SIG-M5 treated with dmso at 0.1 percent for 504 hours (cell line): Measurements from ENCODE around the gene IFNGR2.
"Not testable (repeated sequence)": the region's sequence is repeated elsewhere in the genome, so short reads cannot be mapped to it uniquely, and the experiment has no call there.

Experiments used
- DNase-seq: peaks from one replicate; lab custom pipeline; 2025; ENCODE audit not compliant: unreplicated experiment; lab: John Stamatoyannopoulos, UW

Gene IFNGR2

DNA sequence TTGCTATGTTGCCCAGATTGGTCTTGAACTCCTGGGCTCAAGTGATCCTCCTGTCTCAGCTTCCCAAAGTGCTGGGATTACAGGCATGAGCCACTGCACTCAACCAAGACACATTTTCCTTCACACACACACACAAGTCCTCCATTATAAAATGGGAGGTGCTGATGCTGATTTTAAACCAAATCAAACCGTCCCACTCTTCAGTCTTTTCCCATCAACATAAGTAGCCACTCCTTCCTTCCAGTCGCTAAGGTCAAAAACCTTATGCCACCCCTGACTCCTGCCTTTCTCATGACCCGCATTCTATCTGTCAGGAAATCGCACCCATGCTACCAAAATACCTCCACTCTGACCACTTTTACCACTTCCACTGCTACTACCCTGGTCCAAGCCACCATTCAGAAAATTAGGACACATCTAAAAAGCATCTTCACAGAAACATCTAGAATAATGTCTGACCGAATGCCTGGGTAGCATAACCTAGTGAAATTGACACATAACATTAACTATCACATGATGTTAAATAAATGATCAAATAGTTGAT is 28.0 kb upstream of the IFNGR2 start:
- DNase-seq, result no peak

DNA sequence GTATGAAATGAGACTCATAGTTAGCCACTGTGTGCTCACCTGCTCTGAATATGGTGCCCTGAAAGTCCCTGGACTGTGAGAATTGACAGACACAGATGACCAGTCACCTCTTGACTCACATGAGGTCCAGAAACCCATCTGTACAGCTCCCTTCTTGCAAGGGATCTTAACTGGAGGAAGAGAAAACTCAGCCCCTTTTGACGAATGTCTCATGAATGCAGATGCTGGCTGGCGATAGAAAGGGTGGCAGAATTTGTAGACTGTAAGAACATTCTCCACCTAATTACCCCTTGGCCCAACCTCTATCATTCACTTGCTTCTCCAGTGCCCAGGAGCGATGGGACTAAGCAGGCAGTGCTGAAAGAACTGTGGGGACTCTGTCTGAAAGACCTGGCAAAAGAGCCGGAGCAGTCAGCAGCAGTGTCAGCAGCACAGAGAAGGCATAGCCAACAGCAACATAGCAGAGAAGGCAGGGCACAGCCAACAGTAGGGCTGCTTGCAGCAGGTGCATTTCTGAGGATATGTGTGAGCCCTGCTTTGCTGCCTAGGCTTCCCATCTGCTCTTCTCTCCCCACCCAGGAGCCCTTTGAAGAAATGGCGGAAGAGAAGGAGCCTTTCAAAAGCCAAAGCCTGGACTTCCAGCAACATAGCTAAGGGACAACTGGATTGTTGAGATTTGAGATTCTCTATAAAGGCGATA is 25.8 kb upstream of the IFNGR2 start:
- DNase-seq, result no peak

DNA sequence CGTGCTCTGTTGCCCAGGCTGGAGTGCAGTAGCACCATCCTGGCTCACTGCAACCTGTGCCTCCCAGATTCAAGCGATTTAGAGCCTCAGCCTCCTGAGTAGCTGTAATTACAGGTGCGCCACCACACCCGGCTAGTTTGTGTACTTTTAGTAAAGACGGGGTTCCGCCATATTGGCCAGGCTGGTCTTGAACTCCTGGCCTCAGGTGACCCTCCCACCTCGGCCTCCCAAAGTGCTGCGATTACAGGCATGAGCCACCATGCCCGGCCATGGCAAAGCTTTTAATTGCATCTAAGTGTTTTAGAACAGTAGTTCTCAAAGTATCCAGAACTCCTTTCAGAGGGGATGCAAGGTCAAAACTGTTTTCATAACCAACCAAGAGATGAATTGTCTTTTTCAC is 25.1 kb upstream of the IFNGR2 start:
- DNase-seq, result no peak

DNA sequence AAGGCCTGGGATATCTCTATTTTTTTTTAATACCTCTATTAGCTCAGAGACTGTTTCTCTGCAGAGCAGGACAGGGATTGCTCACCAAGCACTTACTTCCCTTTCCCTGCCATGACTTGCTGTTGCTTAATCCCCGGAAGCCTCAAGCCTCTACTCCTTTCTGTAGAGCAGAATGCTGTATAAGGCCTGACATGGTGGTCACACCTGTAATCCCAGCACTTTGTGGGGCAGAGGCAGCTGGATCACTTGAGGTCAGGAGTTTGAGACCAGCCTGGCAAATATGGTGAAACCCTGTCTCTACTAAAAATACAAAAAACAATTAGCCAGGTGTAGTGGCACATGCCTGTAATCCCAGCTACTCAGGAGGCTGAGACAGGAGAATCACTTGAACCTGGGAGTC is 23.3 kb upstream of the IFNGR2 start:
- peak; percentile 94 for DNase-seq

DNA sequence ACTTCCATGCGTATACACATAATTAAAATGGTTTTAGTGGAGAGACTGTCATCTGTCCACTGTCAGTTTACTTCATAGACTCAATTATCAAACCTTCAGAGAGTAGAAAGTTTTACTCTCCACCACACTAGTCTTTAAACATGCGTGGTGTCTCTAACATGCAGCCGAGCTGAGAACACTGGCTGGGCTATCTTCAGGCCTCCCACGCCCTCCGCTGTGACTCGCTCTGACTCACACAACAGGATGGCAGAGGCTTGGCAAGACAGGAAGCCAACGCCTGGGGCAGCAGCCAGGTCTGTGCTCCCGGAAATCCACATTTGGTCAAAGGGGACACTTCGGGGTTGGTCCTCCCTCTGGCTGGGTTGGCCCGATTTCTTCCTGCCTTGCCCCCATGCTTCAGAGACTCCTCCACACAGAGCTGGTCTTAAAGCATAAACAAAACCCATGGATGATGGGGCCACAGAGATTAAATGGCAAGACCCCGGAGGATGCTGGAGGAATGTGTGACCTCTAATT is 22.7 kb upstream of the IFNGR2 start:
- DNase-seq, result peak; percentile 93

DNA sequence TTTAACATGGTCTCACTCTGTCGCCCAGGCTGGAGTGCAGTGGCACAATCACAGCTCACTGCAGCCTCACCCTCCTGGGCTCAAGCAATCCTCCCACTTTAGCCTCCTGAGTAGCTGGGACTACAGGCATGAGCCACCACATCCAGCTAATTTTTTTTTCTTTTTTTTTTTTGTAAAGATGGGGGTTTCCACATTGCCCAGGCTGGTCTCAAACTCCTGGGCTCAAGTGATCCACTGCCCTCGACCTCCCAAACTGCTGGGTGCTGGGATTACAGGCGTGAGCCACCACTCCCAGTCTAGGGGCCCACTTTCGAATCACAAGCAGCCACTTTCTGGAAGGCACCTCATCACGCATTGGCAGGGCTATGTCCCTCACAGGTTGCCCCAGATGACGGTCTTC is 21.8 kb upstream of the IFNGR2 start:
- DNase-seq, result not testable (repeated sequence)

DNA sequence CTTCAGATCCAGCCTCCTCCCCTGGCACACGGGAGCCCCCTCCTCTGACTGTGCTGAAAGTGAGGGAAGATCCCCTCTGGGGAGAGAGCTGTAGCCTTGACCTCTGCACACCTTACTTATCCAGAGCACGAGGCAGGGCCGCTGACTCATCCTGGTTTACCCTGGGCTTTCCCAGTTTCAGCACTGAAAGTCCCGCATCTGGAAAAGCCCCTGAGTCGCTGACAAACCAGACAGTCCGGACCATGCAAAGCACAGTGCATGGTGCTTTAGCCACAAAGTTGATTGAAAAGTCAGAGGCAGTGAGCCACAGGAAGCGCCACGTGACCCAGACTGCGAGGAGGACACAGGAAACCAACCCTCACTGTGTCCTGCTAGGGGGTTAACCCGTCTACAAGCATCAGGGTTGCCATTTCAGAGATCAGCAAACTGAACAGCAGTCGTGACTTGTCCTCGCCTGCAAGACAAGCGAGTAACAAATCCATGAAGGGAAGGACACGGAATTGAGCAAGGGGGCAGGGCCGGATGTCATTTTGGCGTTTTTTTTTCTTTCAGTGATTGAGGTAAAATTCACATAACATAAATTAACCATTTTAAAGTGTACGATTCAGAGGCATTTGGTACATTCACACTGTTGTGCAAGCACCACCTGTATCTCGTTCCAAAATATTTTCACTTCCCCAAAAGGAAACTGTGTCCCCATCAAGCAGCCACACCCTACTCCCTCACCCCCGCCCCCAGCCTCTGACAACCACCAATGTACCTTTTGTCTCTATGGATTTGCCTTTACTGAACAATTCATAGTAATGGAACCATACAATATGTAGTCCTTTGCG is 19.9 kb upstream of the IFNGR2 start:
- DNase-seq, result peak; percentile 96

DNA sequence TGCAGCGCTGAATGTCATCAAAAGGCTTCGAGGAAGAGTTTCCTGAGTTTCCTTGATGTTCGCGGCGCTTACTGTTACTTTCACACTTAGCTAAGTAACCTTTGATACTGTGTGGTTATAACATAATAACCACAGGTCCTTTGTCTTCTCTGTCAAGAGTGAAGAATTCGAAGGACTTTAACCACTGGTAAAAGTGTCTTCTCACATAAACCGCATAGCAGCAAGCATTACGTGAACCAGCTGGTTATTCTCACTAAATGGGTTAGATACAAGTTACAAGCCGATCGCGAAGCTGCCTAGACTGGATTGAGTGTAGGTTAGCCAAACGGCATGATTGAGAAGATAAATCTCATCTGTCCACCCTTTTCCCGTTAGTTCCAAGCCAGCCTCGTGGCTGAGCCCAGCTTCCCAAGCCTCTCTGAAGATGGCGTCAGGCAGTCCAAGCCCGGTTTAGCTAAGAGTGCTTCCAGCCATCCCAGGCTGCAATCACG is 18.3 kb upstream of the IFNGR2 start:
- DNase-seq, result no peak

DNA sequence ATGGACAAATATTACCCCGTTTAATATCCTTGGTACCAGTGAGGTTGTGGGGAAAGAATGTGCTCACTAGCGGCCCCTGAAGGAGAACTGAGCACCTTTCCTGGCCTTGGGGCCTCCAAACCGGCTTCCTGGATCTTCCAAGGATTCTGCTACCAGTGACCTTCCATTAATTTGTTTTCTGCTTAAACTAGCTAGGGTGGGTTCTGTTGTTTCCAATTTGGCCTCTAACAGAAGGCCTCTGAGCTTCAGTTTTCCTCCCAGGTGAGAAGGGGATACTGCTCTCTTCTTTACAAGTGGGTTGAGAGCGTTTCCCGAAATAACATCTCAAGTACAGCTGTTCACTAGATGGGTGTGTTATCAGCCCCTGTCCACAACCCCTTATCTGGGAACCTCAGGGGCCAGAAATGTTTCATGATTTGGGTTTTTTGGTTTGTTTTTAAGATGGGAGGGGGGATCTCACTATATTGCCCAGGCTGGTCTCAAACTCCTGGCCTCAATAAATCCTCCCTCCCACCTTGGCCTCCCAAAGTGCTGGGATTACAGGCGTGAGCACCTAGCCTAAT is 16.9 kb upstream of the IFNGR2 start:
- DNase-seq, result no peak

DNA sequence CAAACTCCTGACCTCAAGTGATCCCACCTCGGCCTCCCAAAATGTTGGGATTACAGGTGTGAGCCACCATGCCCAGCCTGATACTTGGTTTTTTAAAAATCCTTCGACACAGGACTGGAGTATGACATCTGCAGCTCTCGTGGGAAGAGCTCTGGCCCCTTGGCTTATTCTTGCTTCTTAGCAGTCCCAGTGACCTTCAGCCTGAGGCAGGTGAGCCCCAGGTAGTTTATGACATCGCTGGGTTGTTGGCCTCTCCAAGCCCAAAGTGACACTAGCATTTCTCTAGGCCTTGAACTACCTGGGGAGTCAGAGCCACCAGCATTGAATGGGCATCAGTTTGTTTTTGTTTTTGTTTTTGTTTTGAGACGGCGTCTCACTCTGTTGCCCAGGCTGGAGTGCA is 15.9 kb upstream of the IFNGR2 start:
- no peak for DNase-seq

DNA sequence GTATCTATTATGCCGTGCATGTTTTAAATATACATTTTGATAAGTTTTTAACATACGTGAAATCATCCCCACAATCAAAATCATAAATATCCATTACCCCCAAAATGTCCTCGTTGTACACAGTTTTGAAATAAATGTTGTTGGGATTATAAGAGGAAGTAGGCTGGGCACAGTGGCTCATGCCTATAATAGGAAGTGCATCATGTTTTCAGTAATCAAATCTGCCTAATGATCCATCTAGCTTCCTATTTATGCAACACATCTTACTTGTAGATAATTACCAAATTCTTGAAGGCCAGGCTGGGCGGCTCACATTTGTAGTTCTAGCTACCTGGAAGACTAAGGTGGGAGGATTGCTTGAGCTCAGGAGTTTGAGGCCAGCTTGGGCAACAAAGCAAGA is 15.0 kb upstream of the IFNGR2 start:
- peak; percentile 85 for DNase-seq

DNA sequence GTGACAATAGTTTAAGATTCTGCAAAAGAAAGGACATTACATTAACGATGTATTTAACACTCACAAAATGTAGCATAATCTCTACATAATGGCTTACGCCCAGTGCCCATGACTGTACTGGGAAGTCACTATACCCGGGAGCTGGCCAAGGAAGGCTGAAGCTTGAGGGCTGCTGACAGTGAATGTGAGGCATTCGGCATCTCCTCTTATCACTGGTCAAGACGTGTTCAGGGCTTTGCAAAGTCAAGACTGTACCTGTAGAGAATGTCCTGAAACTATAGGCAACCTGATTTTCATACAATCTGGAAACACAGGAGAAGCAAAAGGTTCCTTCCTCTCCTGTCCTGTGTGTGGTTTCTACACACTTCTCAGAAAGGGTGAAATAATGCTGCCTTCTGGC is 12.7 kb upstream of the IFNGR2 start:
- no peak for DNase-seq

DNA sequence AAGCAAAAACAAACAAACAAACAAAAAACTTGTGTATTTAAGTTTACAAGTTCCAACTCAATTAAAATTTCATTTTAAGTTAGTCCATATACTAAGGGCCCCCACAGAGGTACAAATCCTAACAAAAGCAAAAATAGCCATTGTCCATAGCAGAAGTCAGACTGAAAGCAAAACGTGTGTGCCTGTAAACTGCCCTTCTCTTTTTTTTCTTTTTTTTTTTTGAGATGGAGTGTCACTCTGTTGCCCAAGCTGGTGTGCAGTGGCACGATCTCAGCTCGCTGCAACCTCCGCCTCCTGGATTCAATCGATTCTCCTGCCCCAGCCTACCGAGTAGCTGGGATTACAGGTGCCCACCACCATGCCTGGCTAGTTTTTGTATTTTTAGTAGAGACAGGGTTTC is 11.6 kb upstream of the IFNGR2 start:
- DNase-seq, result peak; percentile 9

DNA sequence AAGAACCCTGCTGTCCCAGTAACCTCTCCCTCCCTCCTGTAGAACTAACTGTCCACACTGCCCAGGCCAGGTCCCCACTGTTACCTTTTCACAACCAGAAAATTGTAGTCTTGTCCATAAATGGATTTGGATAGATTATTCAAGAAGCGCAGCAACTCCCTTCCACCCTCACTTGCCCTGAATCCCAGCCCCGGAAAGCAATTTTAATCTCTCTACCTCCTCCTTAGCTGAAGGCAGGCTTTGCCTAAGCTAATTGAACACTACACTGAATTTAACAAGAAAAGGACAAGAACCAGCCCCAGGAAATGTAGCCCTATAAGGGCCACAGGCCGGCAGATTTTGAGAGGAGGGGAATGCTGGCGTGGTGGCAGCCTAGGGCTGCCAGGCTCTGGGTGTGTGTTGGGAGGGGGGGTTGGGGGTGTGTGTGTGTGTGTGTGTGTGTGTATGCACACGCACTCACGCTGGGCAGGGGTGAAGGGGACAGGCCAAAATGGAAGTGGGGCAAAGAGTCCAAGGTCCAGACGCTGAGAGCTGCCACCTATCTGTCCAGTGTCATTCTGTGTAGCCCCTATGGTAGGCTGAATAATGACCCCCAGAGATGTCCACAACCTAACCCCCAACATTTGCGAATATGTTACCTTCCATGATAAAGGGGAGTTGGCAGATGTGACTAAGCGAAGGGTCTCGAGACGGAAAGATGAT is 10.8 kb upstream of the IFNGR2 start:
- no peak for DNase-seq

DNA sequence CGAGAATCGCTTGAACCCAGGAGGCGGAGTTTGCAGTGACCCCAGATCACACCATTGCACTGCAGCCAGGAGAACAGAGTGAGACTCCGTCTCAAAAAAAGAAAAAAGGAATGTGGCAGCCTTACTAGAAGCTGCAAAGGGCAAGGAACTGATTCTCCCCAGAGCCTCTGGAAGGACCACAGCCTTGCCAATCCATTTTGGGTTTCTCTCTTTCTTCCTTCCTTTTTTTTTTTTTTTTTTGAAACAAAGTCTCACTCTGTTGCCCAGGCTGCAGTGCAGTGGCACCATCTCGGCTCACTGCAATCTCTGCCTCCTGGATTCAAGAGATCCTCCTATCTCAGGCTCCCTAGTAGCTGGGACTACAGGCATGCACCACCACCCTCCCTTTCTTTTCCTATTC is 9.9 kb upstream of the IFNGR2 start:
- peak; percentile 39 for DNase-seq

DNA sequence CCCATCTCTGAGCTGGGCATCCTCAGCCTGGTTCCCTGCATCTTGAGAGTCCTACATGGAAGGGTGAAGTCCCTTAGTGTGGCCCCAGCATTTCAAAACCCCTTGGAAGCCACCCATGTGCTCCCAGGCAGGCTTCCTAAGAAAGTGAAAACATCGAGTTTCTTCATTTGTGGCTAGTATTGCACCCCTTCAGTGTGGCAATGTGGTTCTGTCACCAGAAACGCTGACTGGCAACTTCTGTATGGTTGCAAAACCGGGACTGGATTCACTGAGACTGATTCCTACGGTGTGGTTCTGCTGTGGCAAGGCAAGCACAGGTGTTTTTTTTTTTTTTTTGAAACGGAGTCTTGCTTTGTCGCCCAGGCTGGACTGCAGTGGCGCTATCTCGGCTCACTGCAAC is 9.0 kb upstream of the IFNGR2 start:
- DNase-seq, result peak; percentile 97

DNA sequence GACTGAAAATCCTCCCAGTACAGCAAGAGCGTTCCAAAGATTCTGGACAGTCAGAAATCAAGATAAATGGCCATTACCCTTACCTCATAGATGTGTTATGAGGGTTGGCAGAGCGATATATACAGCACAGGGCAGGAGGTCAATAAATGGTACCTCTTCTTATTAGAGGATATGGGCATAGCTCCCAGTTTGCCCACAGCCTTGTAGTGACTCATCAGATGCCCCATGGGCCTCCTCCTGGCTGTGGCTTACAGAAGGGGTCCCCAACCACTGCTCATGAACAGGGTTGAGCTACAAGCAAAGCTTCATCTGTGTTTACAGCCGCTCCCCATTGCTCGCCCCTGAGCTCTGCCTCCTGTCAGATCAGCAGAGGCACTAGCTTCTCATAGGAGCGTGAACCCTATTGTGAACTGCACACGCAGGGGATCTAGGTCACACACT is 7.3 kb upstream of the IFNGR2 start:
- no peak for DNase-seq

DNA sequence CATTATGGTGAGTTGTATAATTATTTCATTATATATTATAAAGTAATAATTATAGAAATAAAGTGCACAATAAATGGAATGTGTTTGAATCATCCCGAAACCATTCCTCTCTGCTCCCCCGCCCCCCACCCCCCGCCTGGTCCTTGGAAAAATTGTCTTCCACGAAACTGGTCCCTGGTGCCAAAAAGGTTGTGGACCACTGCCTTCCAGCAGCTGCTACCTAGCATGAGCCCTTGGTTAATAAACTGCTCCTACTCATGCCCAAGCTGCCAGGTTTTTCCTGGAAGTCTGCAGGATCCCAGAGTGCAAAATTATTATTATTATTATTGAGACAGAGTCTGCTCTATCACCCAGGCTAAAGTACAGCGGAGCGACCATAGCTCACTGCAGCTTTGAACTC is 6.8 kb upstream of the IFNGR2 start:
- no peak for DNase-seq

DNA sequence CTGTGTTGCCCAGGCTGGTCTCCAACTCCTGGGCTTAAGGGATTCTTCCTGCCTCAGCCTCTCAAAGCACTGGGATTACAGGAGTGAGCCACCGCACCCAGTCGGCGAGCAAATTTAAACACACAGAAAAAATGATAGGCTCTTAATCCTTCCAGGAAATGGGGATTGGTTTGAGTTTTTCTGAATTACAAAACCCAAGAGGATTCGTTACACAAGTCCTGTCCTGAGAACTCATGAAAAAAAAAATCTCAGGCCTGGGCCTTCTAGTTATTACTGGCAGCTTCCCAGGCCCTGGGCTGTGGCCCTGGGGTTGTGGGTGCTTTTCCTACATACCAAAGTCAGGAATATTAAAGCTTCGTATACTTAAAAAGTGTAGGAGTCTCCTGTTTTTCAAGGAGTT is 6.3 kb upstream of the IFNGR2 start:
- DNase-seq, result no peak

DNA sequence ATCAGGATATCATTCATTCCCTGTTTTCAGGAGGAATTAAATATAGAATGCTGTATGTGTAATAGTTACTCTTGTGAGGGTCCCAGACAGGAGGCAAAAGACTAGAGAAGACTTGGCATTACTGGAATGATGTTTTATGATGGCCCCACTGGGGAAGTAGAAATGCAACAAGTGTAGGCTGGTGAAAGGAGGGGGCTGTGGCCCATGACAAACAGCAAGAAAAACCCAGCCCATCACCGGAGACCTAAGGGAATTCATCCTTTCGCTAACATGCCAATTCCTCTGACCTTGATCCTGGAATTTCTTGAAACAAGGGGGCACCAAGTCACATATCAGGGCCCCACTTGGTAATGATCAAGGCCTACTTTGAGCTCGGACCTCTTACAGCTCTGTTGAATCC is 5.5 kb upstream of the IFNGR2 start:
- DNase-seq, result no peak

DNA sequence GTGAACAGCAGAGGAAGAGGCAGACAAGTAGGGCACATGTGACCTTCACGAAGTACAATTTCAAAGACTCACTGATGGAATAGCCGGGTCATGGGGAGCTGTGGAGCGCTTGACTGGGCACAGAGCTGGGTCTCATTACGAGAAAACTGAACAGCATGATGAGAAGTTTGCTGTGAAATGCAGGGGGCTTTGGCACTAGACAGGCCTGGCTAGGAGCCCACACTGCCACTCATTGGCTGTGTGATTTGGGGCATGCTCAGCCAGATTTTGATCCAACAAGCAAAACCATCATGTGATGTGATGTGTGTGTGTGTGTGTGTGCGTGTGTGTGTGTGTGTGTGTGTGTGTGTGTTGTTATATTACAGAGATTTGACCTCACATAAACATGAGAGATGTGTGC is 4.9 kb upstream of the IFNGR2 start:
- DNase-seq, result no peak
